NCI-H2196 (cell line): Measurements from ENCODE around the gene SLC5A1.
"Not testable (repeated sequence)": the region's sequence is repeated elsewhere in the genome, so short reads cannot be mapped to it uniquely, and the experiment has no call there.

Experiments
- DNase-seq: peaks from one replicate; lab custom pipeline; 2025; ENCODE audit not compliant: unreplicated experiment; lab: John Stamatoyannopoulos, UW

SLC5A1 gene

DNA sequence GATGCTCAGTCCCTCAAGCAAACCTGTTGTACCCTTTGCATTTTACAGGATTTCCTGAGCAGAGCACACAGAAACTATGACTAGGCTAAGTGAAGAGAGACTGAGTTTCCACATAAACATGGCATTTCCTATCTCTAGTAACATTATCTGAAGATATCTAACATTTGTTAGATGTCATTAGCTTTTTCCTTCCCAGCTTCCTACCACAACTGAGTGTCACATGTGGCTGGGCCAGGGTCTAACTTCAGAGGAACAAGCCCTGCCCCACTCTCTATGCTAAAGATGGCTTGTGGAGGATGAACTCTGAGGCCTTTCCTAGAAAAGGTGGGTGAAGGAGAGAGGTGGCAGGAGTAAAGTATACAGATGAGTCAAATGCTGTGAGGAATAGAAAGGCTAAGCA lies 99.5 kb downstream of the SLC5A1 start:
- no peak for DNase-seq

DNA sequence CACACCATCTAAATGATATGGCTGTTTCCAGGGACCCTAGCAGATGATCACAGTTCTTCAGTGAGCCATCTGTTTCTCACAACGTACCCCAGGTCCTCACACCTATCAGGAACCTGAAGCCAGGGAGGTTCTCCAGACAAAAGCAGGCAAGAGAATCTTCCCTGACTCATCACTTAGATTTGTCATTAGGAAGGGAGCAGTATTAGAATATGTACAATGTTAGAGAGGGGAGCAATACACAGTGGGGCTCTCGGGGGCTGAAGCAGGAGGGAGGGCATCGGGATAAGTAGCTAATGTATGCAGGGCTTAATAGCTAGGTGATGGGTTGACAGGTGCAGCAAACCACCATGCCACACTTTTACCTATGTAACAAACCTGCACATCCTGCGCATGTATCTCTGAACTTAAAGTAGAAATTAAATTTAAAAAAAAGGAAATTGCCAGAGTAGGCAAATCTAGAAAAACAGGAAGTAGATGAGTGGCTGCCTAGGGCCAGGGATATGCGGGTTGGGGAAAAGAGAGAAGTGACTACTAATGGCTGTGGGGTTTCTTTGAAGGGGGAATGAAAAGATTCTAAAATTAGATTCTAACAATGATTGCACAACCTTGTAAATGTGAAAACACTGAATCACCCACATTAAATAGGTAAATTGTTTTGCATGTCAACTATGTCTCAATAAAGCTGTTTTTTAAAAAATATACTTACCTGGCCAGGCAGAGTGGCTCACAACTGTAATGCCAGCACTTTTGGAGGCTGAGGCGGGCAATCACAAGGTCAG lies 101.6 kb downstream of the SLC5A1 start:
- DNase-seq, result no peak

DNA sequence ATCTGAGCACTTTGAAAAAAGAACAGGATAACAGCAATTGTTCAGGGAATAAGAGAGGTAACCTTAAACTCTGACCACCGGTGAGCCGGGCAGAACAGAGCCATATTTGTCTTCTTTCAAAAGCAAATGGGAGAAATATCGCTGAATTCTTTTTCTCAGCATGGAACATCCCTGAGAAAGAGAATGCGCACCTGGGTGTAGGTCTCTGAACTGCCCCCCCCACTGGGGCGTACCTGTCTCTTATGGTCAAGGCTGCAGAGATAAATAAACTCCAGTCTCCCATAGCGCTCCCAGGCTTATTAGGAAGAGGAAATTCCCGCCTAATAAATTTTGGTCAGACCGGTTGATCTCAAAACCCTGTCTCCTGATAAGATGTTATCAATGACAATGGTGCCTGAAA lies 104.1 kb downstream of the SLC5A1 start:
- not testable (repeated sequence) for DNase-seq

DNA sequence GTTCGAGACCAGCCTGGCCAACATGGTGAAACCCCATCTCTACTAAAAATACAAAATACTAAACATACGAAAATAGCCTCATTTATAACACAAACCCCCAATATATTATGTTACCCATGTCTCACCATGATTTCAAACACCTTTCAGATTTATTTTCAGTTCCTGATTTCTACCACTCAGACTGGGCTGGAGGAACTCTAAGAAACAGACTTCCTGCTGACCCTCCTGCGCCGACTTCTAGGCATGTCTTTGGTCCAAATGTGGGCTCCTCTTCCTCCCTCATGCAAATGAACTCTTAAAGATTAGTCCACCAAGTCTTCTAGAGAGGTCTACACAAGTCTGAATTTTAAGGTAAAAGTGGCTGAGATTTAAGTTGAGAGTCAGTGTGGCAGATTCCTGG lies 105.3 kb downstream of the SLC5A1 start:
- DNase-seq, result not testable (repeated sequence)

DNA sequence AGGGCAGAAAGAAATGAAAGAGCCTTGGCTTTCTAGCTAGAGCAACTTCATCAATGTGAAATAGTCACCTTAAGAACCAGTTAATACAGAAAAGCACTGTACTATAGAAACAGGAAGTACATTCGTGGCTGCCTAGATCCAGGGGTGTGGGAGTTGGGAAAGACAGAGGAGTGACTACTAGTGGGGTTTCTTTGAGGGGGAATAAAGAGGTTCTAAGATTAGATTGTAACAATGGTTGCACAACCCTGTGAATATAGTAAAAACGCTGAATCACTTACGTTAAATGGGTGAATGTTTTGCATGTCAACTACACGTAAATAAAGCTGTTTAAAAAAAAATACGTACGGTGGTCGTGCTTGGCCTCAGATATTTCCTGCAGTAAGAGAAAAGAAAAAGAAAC lies 107.6 kb downstream of the SLC5A1 start:
- DNase-seq, result not testable (repeated sequence)

DNA sequence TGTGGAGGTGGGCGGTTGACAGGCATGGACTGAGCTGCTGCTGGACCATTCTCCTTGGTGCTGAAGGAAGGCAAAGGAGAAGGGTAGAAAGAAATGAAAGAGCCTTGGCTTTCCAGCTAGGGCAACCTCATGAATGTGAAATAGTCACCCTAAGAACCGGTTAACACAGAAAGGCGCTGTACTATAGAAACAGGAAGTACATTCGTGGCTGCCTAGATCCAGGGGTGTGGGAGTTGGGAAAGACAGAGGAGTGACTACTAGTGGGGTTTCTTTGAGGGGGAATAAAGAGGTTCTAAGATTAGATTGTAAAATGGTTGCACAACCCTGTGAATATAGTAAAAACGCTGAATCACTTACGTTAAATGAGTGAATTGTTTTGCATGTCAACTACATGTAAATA lies 108.6 kb downstream of the SLC5A1 start:
- not testable (repeated sequence) for DNase-seq

DNA sequence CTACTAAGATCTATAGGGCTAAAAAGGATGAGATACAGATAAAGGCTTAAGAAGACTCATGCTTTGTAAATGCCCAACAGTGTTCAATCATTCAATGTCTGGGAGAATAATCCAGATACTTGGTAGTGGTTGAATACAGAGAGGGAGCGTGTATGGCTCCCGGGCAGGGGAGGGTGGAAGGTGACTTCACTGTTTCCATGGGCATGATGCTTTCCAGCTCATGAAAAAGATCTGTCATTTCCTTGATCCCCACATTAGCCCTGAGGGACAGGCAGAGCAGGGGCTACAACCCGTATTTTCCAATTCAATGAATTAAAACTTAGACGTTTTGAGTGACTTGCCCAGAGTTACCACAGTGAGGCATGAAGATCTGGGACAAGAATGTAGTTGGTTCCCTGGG lies 111.7 kb downstream of the SLC5A1 start:
- not testable (repeated sequence) for DNase-seq

DNA sequence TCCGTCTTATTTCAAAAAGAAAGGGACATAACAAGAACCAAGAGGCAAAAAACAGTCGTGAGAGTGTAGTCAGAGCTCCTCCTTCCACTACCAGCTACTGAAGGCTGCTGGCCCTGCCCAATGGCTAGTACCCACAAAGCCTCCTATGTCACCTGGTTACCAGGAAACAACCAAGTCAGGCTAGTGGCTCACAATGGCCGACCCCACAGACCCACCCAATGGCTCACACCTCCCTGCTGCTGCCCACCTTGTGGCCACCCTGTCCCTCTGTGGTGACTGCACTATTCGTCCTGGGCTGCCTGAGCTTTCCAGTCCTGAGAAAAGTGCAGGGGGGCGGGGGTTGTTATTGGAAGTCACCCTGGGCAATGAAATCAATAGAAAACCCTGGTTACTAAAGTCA lies 114.6 kb downstream of the SLC5A1 start:
- DNase-seq, result not testable (repeated sequence)

DNA sequence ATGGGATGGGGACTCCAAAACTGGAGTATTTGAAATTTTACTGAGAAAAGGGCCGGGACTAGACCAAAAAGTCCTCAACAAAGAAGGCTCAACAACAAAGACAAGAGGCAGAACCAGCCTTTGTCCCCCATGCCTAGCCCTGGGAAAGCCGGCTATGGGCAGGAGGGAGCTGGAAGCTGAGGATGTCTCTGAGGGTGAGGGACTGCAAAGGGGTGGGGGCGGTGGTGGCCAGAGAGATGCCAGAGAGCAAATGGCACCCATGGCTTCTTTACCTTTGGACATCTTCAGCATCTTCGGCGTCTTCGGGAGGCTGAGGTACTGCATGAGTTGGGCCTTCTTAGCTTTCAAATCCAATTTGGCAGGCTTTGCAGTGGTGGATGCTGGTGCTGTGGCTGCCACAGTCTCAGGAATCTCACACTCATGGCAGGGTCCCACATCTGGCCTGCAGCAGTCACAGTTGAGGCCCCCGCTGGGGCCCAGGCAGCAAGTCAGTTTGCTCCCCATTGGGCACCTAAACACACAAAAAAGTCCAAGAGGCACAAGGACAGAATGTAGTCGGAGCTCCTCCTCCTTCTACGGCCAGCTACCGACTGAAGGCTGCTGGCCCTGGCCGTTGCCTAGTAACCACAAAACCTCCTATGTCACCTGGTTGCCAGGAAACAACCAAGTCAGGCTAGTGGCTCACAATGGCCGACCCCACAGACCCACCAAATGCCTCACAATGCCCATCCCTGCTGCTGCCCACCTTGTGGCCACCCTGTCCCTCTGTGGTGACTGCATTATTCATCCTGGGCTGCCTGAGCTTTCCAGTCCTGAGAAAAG lies 115.9 kb downstream of the SLC5A1 start, which contains the start of gene C22orf42:
Gene C22orf42, minus strand, starts transcription at position 592 of the 822 bp plus-strand sequence. Its CDS starts 88 bp downstream, at position 504.
- no peak for DNase-seq

DNA sequence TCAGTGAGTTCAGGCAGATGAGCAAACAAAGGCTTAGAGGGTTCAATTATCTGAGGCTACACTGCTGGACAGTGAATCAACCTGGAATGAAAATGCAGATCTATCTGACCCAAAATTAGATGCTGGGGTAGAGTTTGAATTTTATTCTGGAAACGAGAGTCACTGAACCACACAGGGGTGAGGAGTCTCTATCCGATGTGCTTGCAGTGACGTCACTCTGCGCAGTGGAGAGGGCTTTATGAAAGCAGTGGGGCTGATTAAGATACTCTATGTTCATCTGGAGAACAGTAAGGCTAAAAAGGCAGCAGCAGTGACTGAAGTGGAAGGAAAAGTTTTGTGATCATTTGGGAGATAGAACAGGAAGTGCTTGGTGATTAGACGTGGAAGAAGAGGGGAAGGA lies 117.3 kb downstream of the SLC5A1 start:
- not testable (repeated sequence) for DNase-seq
